Spleen (tissue), 11 donors: Measurements from ENCODE around the gene GMNN. TPM values are rescaled to one million over a fixed set of nuclear protein-coding genes. Genes with fewer than 3 reads are reported as not detected.
A peak's percentile ranks its signal among the peaks of the same experiment; 100 is the strongest.

Experiments
- DNase-seq: peaks from one replicate; pipeline ENCODE4 v3.0.0-alpha.2; 2020
- H3K27ac ChIP-seq, 8 donors: fragments of 200-600 bp; sonication (generic) in 7 of 8; 1 replicate in 4 of 8; 2 replicates in 4 of 8; pipeline versions ENCODE4 v1.5.0 to v1.8.0; 2016 to 2021; ENCODE audit warnings: inconsistent platforms in 4 of 8, mild to moderate bottlenecking in 4 of 8, moderate library complexity in 1 of 8
- H3K27me3 ChIP-seq, 7 donors: fragments of 200-600 bp; sonication (generic) in 6 of 7; replicated peaks in 1 of 7; 1 replicate in 4 of 7; 2 replicates in 3 of 7; pipeline versions ENCODE4 v1.5.0 to v1.8.0; 2016 to 2021; ENCODE audit warnings: inconsistent platforms in 3 of 7, mild to moderate bottlenecking in 1 of 7
- H3K36me3 ChIP-seq, 6 donors: fragments of 200-600 bp; sonication (generic) in 5 of 6; 1 replicate in 4 of 6; 2 replicates in 2 of 6; pipeline versions ENCODE4 v1.5.0 to v1.8.0; 2016 to 2021; ENCODE audit warnings: inconsistent platforms in 2 of 6
- H3K4me1 ChIP-seq, 6 donors: fragments of 200-600 bp; sonication (generic) in 5 of 6; 1 replicate in 3 of 6; 2 replicates in 3 of 6; pipeline versions ENCODE4 v1.5.0 to v1.8.0; 2016 to 2021; ENCODE audit warnings: inconsistent platforms in 3 of 6
- H3K4me3 ChIP-seq, 8 donors: fragments of 200-600 bp; sonication (generic) in 7 of 8; 1 replicate in 4 of 8; 2 replicates in 4 of 8; pipeline versions ENCODE4 v1.5.0 to v1.8.0; 2016 to 2021; ENCODE audit warnings: inconsistent platforms in 4 of 8, mild to moderate bottlenecking in 4 of 8, moderate library complexity in 2 of 8
- H3K9me3 ChIP-seq, 8 donors: fragments of 200-600 bp; sonication (generic) in 7 of 8; 1 replicate in 4 of 8; 2 replicates in 4 of 8; pipeline versions ENCODE4 v1.5.0 to v1.8.0; 2016 to 2021; ENCODE audit warnings: inconsistent platforms in 4 of 8
- POLR2A ChIP-seq, 3 donors: fragments of 450-650 bp; IDR thresholded peaks; one replicate each; pipeline ENCODE4 v1.5.1; 2017; ENCODE audit warnings: antibody characterized with exemption in 3 of 3, mild to moderate bottlenecking in 1 of 3
- POLR2AphosphoS5 ChIP-seq, 3 donors: sonication (generic); formaldehyde crosslinking; IDR thresholded peaks; one replicate each; pipeline ENCODE4 v1.5.1; 2017; ENCODE audit warnings: antibody characterized with exemption in 3 of 3
- WGBS, 5 donors: extraction: QIAGEN DNeasy Blood & Tissue Kit in 3 of 5; methylation state at CpG; one replicate each; pipeline versions ENCODE4 v1.1.5 to v1.1.7; 2013 to 2018; 5-methylcytosine and 5-hydroxymethylcytosine counted together
- intact Hi-C: fragments of 100-400 bp; cut with DNase I; formaldehyde crosslinking; loops from one replicate; pipeline ENCODE4 v1.15.0; 2023; ENCODE audit warnings: low total_unique reads
- polyA plus RNA-seq, 3 donors: library from polyadenylated mRNA; stranded (reverse); fragments of 200-250 nt; gene quantifications; one replicate each; pipeline ENCODE4 v1.2.1, GENCODE V29; 2013
- total RNA-seq, 7 donors: library from RNA; depleted of rRNA in 3 of 7; stranded (reverse); fragments of >200 nt in 3 of 7; fragmentation: NEBNext Ultra II Directional in 4 of 7; extraction: Animal tissue kit (Norgen Biotek cat#: 25700) in 4 of 7; gene quantifications; one replicate each; pipeline versions ENCODE4 v1.1.0 to v1.2.1, GENCODE V29; 2016 to 2021
- TF ChIP-seq, protein P1 (sequence below), 11 experiments: fragments of 200-600 bp in 7 of 11; fragments of 450-650 bp in 4 of 11; sonication (generic) in 4 of 11; IDR thresholded peaks in 8 of 11; conservative IDR thresholded peaks in 3 of 11; 1 replicate in 7 of 11; 2 replicates in 4 of 11; pipeline versions ENCODE4 v1.4.0 to v1.8.0; 2016 to 2021; ENCODE audit warnings: antibody characterized with exemption in 11 of 11, inconsistent platforms in 4 of 11, mild to moderate bottlenecking in 1 of 11
- donor health status: healthy with polysubstance abuse.
- donor health status: DM: no; HTN: no; CAD: no; lungs with moderate emphysema.
- donor health status: DM: no; HTN: no; CAD: no.
- donor health status: Bipolar disorder and iron deficiency.
- donor health status: healthy.
- donor health status: DM: no; HTN: no; CAD: no.
- donor health status: DM: yes; HTN: yes; CAD: no.

Gene GMNN
- total and polyA plus RNA-seq, 10 donors: 11.1 to 32.3 (median 16.1) TPM

DNA sequence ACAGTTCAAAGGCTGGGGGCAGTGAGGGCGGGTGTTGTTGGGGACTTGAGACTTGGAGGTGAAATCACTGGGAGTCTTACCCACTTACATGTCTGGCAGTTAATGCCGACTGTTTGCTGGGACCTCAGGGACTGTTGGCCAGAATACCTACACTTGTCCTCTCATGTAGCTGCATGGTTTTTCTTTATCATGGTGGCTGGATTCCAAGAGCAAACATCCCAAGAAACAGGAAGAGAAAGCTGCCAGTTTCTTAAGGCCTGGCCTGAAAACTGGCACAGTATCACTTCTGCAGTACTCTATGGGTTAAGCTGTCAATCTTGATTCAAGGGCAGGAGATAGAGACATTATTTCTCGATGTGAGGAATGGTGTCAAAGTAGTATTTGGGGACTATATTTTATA is 36.0 kb upstream of the GMNN start:
- no peak for DNase-seq
- WGBS, 5 donors: 82 to 92% (median 88%) methylated on average over 3 of the region's 3 CpGs
- H3K36me3 ChIP-seq: no peaks in the 10 kb centered on the region
- no peaks in the 10 kb centered on the region for H3K9me3 ChIP-seq
- H3K4me3 ChIP-seq: no peak overlapping the region
- intact Hi-C loops: no loop called here
- no peaks in the 10 kb centered on the region for H3K27me3 ChIP-seq
- H3K4me1 ChIP-seq: peaks cover 0 to 16% (median 4%) of the 10 kb centered on the region in 6 donors
- no peak for TF ChIP-seq POLR2AphosphoS5 (IDR thresholded peaks at IDR 0.05)
- TF ChIP-seq, protein P1, sequence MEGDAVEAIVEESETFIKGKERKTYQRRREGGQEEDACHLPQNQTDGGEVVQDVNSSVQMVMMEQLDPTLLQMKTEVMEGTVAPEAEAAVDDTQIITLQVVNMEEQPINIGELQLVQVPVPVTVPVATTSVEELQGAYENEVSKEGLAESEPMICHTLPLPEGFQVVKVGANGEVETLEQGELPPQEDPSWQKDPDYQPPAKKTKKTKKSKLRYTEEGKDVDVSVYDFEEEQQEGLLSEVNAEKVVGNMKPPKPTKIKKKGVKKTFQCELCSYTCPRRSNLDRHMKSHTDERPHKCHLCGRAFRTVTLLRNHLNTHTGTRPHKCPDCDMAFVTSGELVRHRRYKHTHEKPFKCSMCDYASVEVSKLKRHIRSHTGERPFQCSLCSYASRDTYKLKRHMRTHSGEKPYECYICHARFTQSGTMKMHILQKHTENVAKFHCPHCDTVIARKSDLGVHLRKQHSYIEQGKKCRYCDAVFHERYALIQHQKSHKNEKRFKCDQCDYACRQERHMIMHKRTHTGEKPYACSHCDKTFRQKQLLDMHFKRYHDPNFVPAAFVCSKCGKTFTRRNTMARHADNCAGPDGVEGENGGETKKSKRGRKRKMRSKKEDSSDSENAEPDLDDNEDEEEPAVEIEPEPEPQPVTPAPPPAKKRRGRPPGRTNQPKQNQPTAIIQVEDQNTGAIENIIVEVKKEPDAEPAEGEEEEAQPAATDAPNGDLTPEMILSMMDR (IDR thresholded peaks at IDR 0.05 in 8 of 11, conservative IDR thresholded peaks at IDR 0.05 in 3 of 11): no peak
- no peak for TF ChIP-seq POLR2A (IDR thresholded peaks at IDR 0.05)
- H3K27ac ChIP-seq: no peak overlapping the region

DNA sequence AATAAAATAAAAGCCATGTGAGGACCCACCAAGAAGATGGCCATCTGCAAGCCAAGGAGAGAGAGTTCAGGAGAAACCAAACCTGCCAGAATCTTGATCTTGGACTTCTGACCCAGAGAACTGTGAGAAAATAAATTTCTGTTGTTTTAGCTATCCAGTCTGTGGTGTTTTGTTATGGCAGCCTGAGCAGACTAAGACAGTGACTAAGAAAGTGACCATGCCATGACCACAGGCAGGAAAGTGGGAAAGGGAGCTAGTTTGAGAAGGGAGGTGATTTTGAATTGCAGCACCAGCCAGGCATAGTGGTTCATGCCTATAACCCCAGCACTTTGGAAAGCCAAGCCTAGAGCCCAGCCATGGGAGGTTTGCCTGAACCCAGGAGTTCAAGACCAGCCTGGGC is 33.9 kb upstream of the GMNN start:
- TF ChIP-seq POLR2AphosphoS5 (IDR thresholded peaks at IDR 0.05): no peak
- TF ChIP-seq, protein P1 (IDR thresholded peaks at IDR 0.05 in 8 of 11, conservative IDR thresholded peaks at IDR 0.05 in 3 of 11): no peak
- no peak for TF ChIP-seq POLR2A (IDR thresholded peaks at IDR 0.05)
- no peaks in the 10 kb centered on the region for H3K36me3 ChIP-seq
- intact Hi-C loops: no loop called here
- no peak overlapping the region for H3K4me3 ChIP-seq
- no peak for DNase-seq
- H3K4me1 ChIP-seq: peaks cover 0 to 27% (median 6%) of the 10 kb centered on the region in 6 donors
- no peaks in the 10 kb centered on the region for H3K27me3 ChIP-seq
- H3K9me3 ChIP-seq: no peaks in the 10 kb centered on the region
- no peak overlapping the region for H3K27ac ChIP-seq

DNA sequence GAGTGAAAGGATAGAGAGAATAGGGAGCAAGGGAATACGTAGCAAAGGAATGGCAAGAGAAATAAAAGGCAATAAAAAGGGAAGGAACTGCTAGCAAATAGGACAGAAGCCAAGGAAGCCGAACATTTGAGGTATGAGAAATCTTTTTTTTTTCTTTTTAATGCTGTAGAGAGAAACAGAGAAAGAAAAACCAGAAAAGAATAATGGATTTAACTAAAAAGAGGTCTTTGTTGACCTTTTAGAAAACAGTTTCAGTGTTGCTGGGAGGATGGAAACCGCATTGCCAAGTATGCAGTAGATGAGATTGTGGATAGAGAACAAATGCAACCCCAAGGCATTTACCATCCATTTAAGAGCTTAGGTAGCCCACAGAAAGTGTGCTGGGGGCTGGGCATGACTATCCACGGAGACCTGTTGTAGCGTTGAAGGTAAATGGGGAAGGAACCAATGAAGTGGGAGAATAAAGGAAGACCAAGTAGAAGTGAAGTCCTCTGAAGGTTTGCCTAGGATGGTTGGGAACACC is 32.5 kb upstream of the GMNN start:
- no peak for TF ChIP-seq POLR2A (IDR thresholded peaks at IDR 0.05)
- TF ChIP-seq POLR2AphosphoS5 (IDR thresholded peaks at IDR 0.05): no peak
- TF ChIP-seq, protein P1 (IDR thresholded peaks at IDR 0.05 in 8 of 11, conservative IDR thresholded peaks at IDR 0.05 in 3 of 11): no peak
- Histone ChIP-seq H3K9me3 (no peaks in the 10 kb centered on the region), H3K36me3 (no peaks in the 10 kb centered on the region), H3K4me1 (peaks cover 0 to 27% (median 6%) of the 10 kb centered on the region in 6 donors), H3K27me3 (no peaks in the 10 kb centered on the region), H3K27ac (peak overlapping the region in 5 of 8 donors; percentile 52 to 86 (median 79)), H3K4me3 (no peak overlapping the region)
- 77 to 86% (median 82%) methylated on average over 5 of the region's 5 CpGs for WGBS, 5 donors
- DNase-seq: no peak
- intact Hi-C loops: no loop called here

DNA sequence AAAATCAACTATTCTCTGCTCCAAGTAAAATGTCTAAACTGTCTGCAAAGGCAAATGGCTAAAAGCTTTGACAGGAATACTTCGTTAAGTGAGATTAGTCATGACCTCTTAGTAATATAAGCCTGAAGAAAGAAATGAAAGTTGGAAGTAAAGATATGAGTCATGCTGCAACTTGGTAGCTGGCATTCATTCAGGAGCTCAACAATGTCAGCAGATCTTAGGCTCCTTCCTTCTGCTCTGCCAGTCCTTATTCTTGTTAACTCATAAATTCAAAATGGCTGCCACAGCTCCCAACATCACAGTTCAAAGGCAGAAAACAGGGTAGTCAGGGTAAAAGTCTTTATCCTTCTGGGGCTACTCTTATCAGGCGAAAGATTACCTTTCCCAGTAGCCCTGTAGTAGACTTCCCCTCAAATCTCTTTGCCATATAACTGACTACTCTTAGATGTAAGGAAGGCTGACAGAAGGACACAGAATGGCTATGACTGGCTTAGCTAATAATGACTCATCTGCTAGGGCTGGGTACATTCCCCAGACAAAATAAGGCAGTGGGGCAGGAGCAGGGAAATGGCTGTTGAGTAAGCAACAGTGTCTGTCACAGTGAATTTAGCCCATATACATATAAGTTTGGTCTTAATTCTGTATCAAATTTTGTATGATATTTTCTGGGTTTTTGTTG is 31.3 kb upstream of the GMNN start:
- H3K36me3 ChIP-seq: no peaks in the 10 kb centered on the region
- 53 to 73% (median 61%) methylated on average over 2 of the region's 2 CpGs for WGBS, 5 donors
- peak overlapping the region in 6 of 8 donors; percentile 52 to 86 (median 76) for H3K27ac ChIP-seq
- no peaks in the 10 kb centered on the region for H3K9me3 ChIP-seq
- peaks cover 0 to 27% (median 6%) of the 10 kb centered on the region in 6 donors for H3K4me1 ChIP-seq
- intact Hi-C loops: no loop called here
- no peak for DNase-seq
- TF ChIP-seq POLR2AphosphoS5 (IDR thresholded peaks at IDR 0.05) (no peak), POLR2A (IDR thresholded peaks at IDR 0.05) (no peak)
- TF ChIP-seq, protein P1 (IDR thresholded peaks at IDR 0.05 in 8 of 11, conservative IDR thresholded peaks at IDR 0.05 in 3 of 11): no peak
- no peaks in the 10 kb centered on the region for H3K27me3 ChIP-seq
- no peak overlapping the region for H3K4me3 ChIP-seq
